C4-2B (cell line): ENCODE measurements around the gene TOP3A.

Source experiments
- ZFX ChIP-seq: fragments of 450-650 bp; IDR thresholded peaks from 2 replicates; pipeline ENCODE4 v1.6.1; 2017
- TF ChIP-seq, protein P1 (sequence below): fragments of 450-650 bp; conservative IDR thresholded peaks from 2 replicates; pipeline ENCODE4 v1.5.1; 2017; ENCODE audit warnings: mild to moderate bottlenecking

DNA sequence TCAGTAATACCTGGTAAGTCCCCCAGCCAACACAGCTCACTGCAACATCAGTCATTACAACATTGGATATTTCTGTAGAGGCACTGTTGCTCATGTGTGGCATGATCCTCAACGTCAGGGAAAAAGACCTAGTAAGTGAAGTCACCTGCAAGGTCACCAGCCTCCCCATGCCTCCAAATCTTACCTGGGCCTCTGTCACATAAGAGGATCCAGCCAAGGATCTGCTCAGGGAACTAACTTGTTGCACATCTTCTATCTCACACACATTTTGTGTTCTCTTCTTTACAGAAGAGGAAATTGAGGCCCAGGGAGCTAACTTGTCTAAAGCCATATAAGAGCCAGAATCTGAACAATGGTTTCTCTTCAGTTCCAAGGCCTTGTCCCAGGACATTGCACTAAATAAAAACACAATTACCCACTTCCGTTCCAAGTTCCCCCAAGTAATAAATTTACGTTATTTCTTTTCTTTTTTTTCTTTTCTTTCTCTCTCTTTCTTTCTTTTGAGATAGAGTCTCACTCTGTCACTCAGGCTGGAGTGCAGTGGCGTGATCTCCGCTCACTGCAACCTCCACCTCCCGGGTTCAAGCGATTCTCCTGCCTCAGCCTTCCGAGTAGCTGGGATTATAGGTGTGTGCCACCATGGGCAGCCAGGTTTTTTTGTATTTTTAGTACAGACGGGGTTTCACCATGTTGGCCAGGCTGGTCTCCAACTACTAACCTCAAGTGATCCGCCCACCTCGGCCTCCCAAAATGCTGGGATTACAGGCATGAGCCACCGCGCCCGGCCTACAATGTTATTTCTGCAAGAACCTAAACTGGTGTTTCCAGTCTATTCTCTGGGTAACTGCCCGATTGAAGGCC is 47.3 kb upstream of the TOP3A start:
- TF ChIP-seq, protein P1, sequence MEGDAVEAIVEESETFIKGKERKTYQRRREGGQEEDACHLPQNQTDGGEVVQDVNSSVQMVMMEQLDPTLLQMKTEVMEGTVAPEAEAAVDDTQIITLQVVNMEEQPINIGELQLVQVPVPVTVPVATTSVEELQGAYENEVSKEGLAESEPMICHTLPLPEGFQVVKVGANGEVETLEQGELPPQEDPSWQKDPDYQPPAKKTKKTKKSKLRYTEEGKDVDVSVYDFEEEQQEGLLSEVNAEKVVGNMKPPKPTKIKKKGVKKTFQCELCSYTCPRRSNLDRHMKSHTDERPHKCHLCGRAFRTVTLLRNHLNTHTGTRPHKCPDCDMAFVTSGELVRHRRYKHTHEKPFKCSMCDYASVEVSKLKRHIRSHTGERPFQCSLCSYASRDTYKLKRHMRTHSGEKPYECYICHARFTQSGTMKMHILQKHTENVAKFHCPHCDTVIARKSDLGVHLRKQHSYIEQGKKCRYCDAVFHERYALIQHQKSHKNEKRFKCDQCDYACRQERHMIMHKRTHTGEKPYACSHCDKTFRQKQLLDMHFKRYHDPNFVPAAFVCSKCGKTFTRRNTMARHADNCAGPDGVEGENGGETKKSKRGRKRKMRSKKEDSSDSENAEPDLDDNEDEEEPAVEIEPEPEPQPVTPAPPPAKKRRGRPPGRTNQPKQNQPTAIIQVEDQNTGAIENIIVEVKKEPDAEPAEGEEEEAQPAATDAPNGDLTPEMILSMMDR = no peak
- TF ChIP-seq ZFX = no peak
